K562 (cell line): ENCODE data around the gene CNIH3. TPM values are rescaled to one million over a fixed set of nuclear protein-coding genes. Genes with fewer than 3 reads are reported as not detected.

Experiments
- ATAC-seq: fragments of 200-7000 bp; cut with Tn5 transposase; 3 replicates; pipeline ENCODE4 v1.9.1; 2020; ENCODE audit warnings: moderate library complexity
- BruUV-seq: library from RNA; stranded (reverse); fragments of 400-500 nt; replicated peaks from 2 replicates; lab custom pipeline; 2021; lab: Mats Ljungman, UMichigan
- CTCF ChIA-PET: fragments of 300-600 bp; formaldehyde crosslinking; extraction: SDS; loops from one replicate; lab custom pipeline; 2021; ENCODE audit warnings: low intra/inter-chr PET ratio; lab: Yijun Ruan, JAX
- POLR2A ChIA-PET: fragments of 300-600, 350-650 bp; sonication (Branson Sonifier 250); formaldehyde crosslinking; extraction: SDS; loops from one replicate; lab custom pipeline; 2021; ENCODE audit warnings: antibody characterized with exemption, inconsistent platforms; lab: Yijun Ruan, JAX
- DNase-seq, 4 experiments: peaks; one replicate each; pipeline versions ENCODE4 v3.0.0 to v3.0.0-alpha.2; 2011 to 2018; ENCODE audit warnings: low spot score in 3 of 4, mixed read lengths in 3 of 4; ENCODE audit errors: extremely low read depth in 1 of 4
- FAIRE-seq: peaks from 2 replicates; lab custom pipeline; 2011; peaks lifted over from hg19 to GRCh38; lab: Jason Lieb, UNC
- H2AFZ ChIP-seq: 2 replicates; pipeline ENCODE4 v1.6.0; 2011; ENCODE audit warnings: low read depth, low read length, control low read depth, inconsistent platforms
- H3K27ac ChIP-seq: fragments of 200-600 bp; 3 replicates; pipeline ENCODE4 v1.8.0; 2011; ENCODE audit warnings: low read depth, mild to moderate bottlenecking, control low read depth, inconsistent platforms, low read length, moderate library complexity, mixed read lengths; ENCODE audit errors: extremely low read depth
- H3K27me3 ChIP-seq, 2 experiments: fragments of 300-600 bp in 1 of 2; 2 replicates in 1 of 2; 3 replicates in 1 of 2; pipeline versions ENCODE4 v1.6.0 to v1.8.0; 2011; ENCODE audit warnings: inconsistent platforms in 2 of 2, low read length in 2 of 2, mild to moderate bottlenecking in 1 of 2, mixed read lengths in 1 of 2, moderate library complexity in 1 of 2; ENCODE audit not compliant: control insufficient read depth in 2 of 2, insufficient read depth in 2 of 2
- H3K36me3 ChIP-seq: fragments of 300-600 bp; 3 replicates; pipeline ENCODE4 v1.8.0; 2011; ENCODE audit warnings: mild to moderate bottlenecking, low read length, inconsistent platforms; ENCODE audit not compliant: control insufficient read depth, insufficient read depth
- H3K4me1 ChIP-seq, 2 experiments: fragments of 200-600 bp in 1 of 2; replicated peaks in 1 of 2; 2 replicates in 1 of 2; 3 replicates in 1 of 2; pipeline versions ENCODE4 v1.5.1 to v1.8.0; 2011; ENCODE audit warnings: inconsistent platforms in 2 of 2, low read length in 2 of 2, mild to moderate bottlenecking in 1 of 2, mixed read lengths in 1 of 2, moderate library complexity in 1 of 2; ENCODE audit not compliant: control insufficient read depth in 2 of 2, insufficient read depth in 2 of 2
- H3K4me2 ChIP-seq: 2 replicates; pipeline ENCODE4 v1.6.1; 2011; ENCODE audit warnings: low read length, control low read depth, inconsistent platforms, mixed read lengths; ENCODE audit not compliant: insufficient read depth
- H3K4me3 ChIP-seq: fragments of 200-600 bp; sonication (generic), shearing (Covaris generic); 2 replicates; pipeline ENCODE4 v1.5.1; 2016; ENCODE audit warnings: control low read depth, inconsistent platforms
- H3K79me2 ChIP-seq: fragments of 200-600 bp; 3 replicates; pipeline ENCODE4 v1.8.0; 2011; ENCODE audit warnings: low read length, inconsistent platforms; ENCODE audit not compliant: control insufficient read depth, insufficient read depth
- H3K9ac ChIP-seq, 2 experiments: 2 replicates each; pipeline versions ENCODE4 v1.6.0 to v1.6.1; 2011; ENCODE audit warnings: low read depth in 2 of 2, low read length in 2 of 2, control low read depth in 1 of 2, inconsistent platforms in 1 of 2, mild to moderate bottlenecking in 1 of 2, mixed read lengths in 1 of 2; ENCODE audit not compliant: insufficient read depth in 1 of 2
- H3K9me1 ChIP-seq: one replicate; pipeline ENCODE4 v1.6.0; 2011; ENCODE audit warnings: inconsistent platforms, mild to moderate bottlenecking, low read length, moderate library complexity; ENCODE audit not compliant: control insufficient read depth, insufficient read depth
- H3K9me3 ChIP-seq: replicated peaks from 2 replicates; pipeline ENCODE4 v1.5.1; 2011; ENCODE audit warnings: low read depth, low read length, inconsistent platforms; ENCODE audit not compliant: control insufficient read depth, insufficient read depth
- H4K20me1 ChIP-seq: replicated peaks from 2 replicates; pipeline ENCODE4 v1.6.1; 2011; ENCODE audit warnings: low read length, inconsistent platforms, mixed read lengths; ENCODE audit not compliant: control insufficient read depth, insufficient read depth
- ESRRB ChIP-seq: fragments of 250-450 bp; sonication (Bioruptor Pico); IDR thresholded peaks from 2 replicates; pipeline ENCODE4 v1.5.0; 2020; ENCODE audit warnings: mild to moderate bottlenecking, moderate library complexity, borderline replicate concordance
- EWSR1 ChIP-seq: fragments of 450-650 bp; IDR thresholded peaks from 2 replicates; pipeline ENCODE4 v1.6.1; 2018; ENCODE audit warnings: borderline replicate concordance, mild to moderate bottlenecking, low read depth, moderate library complexity; ENCODE audit not compliant: partially characterized antibody
- GATAD2B ChIP-seq: fragments of 450-650 bp; IDR thresholded peaks from 2 replicates; pipeline ENCODE4 v1.6.1; 2017; ENCODE audit warnings: mild to moderate bottlenecking, borderline replicate concordance
- KAT8 ChIP-seq: fragments of 450-650 bp; IDR thresholded peaks from 2 replicates; pipeline ENCODE4 v1.6.1; 2016; ENCODE audit warnings: low read depth, mild to moderate bottlenecking
- MAFK ChIP-seq: IDR thresholded peaks from 2 replicates; pipeline ENCODE4 v1.6.1; 2011; ENCODE audit warnings: low read length, improper control_type of control experiment
- SLC30A9 ChIP-seq: fragments of 250-450 bp; sonication (Bioruptor Pico); IDR thresholded peaks from 2 replicates; pipeline ENCODE4 v1.8.0; 2022; ENCODE audit warnings: mild to moderate bottlenecking, moderate library complexity
- TRIM28 ChIP-seq: fragments of 450-650 bp; IDR thresholded peaks from 2 replicates; pipeline ENCODE4 v1.6.1; 2017
- YY1 ChIP-seq, 3 experiments: IDR thresholded peaks; 2 replicates each; pipeline ENCODE4 v1.6.1; 2011; ENCODE audit warnings: low read length in 2 of 3, mild to moderate bottlenecking in 2 of 3, moderate library complexity in 2 of 3, borderline replicate concordance in 1 of 3, control low read depth in 1 of 3, low read depth in 1 of 3; ENCODE audit not compliant: insufficient read depth in 3 of 3, insufficient replicate concordance in 2 of 3, control insufficient read depth in 1 of 3, insufficient read length in 1 of 3; ENCODE audit errors: extremely low read depth in 1 of 3
- ZNF507 ChIP-seq: conservative IDR thresholded peaks from 2 replicates; pipeline ENCODE4 v1.6.1; 2017; ENCODE audit warnings: missing genetic modification characterization, missing compliant biosample characterization
- WGBS: fragments of 100-300 bp; shearing (Covaris generic); methylation state at CpG from one replicate; pipeline ENCODE4 v1.1.6; 2016; ENCODE audit warnings: low coverage, mixed read lengths; ENCODE audit not compliant: insufficient coverage; ENCODE audit errors: missing lambda C conversion rate; 5-methylcytosine and 5-hydroxymethylcytosine counted together
- in situ Hi-C: fragments of 300-500 bp; cut with MboI; formaldehyde crosslinking; loops from 4 replicates; pipeline ENCODE4 v1.15.0; 2018; ENCODE audit warnings: inconsistent platforms, mixed read lengths
- intact Hi-C: fragments of 100-400 bp; cut with micrococcal nuclease; formaldehyde crosslinking; loops from 2 replicates; pipeline ENCODE4 v1.14.2; 2022
- polyA plus RNA-seq, 8 experiments: library from polyadenylated mRNA; depleted of rRNA in 4 of 8; stranded (reverse) in 5 of 8; unstranded in 3 of 8; fragments of >200 nt; fragmentation: Nextera tagmentation in 2 of 8; fragmentation: Illumina TruSeq in 1 of 8; extraction: Ambion mirVana in 2 of 8; extraction: Trizol in 1 of 8; gene quantifications; 2 replicates each; pipeline versions ENCODE4 v1.2.1 to v1.2.3, GENCODE V29; 2011 to 2014; ENCODE audit warnings: inconsistent platforms in 1 of 8, missing spikeins in 1 of 8
- total RNA-seq, 7 experiments: library from RNA; depleted of rRNA in 6 of 7; stranded (reverse); fragments of >200 nt in 6 of 7; fragmentation: Illumina TruSeq in 2 of 7; extraction: Trizol in 2 of 7; gene quantifications; 2 replicates each; pipeline versions ENCODE4 v1.2.1 to v1.2.3, GENCODE V29; 2011 to 2021; ENCODE audit warnings: low replicate concordance in 1 of 7
- TF ChIP-seq, protein P1 (sequence below), 2 experiments: IDR thresholded peaks; 2 replicates each; pipeline ENCODE4 v1.6.1; 2011; ENCODE audit warnings: borderline replicate concordance in 1 of 2, control low read depth in 1 of 2, low read depth in 1 of 2, low read length in 1 of 2, mild to moderate bottlenecking in 1 of 2, mixed read lengths in 1 of 2, moderate library complexity in 1 of 2; ENCODE audit not compliant: insufficient read depth in 1 of 2, insufficient read length in 1 of 2, poor library complexity in 1 of 2, severe bottlenecking in 1 of 2; ENCODE audit errors: extremely low read depth in 1 of 2
- TF ChIP-seq, protein P2 (sequence below), 2 experiments: fragments of 150-350 bp in 1 of 2; IDR thresholded peaks; 2 replicates each; pipeline ENCODE4 v1.6.1; 2012 to 2016; ENCODE audit warnings: low read depth in 2 of 2, low read length in 2 of 2, mild to moderate bottlenecking in 1 of 2, moderate library complexity in 1 of 2
- TF ChIP-seq, protein P3 (sequence below): fragments of 250-450 bp; sonication (Bioruptor Pico); IDR thresholded peaks from 2 replicates; pipeline ENCODE4 v1.5.0; 2021; ENCODE audit warnings: mild to moderate bottlenecking, moderate library complexity

CNIH3 gene
- total and polyA plus RNA-seq, 9 of the 15 experiments (the other 6 are each of a cell fraction or from before 2014, with no cell fraction given): 0.14 to 1.8 (median 0.79) TPM

DNA sequence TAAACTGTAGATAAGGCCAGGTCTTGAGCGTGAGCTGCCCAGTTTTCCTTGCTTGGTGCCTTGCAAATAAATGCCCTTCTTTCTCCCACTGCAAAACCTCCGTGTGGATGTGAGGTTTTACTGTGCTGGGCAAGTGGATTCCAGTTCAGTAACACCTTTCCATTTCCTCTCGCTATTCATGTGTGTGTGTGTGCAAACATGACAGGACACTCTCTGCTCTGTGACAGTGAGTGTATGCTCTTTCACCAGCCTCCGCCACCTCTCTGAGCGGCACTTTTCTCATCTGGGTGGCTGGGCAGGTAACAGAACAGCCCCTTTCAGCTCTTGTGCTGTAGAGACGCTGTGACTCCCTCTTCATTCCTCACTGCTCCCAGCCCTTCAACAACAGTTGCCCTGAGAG is 23.9 kb downstream of the CNIH3 start:
- Histone ChIP-seq H3K27me3 (peaks cover 43 to 64% of the 10 kb centered on the region in 2 experiments), H3K9me3 (no peaks in the 10 kb centered on the region), H2AFZ (no peak overlapping the region), H3K27ac (no peak overlapping the region), H3K4me2 (no peak overlapping the region), H3K79me2 (no peaks in the 10 kb centered on the region), H3K9ac (no peak overlapping the region), H3K9me1 (no peaks in the 10 kb centered on the region), H3K4me1 (no peaks in the 10 kb centered on the region), H3K36me3 (no peaks in the 10 kb centered on the region), H4K20me1 (no peaks in the 10 kb centered on the region), H3K4me3 (no peak overlapping the region)
- FAIRE-seq (no peak), DNase-seq (no peak), ATAC-seq (no peak)
- intact Hi-C loops (loop anchor here (5.0 to 10.0 kb wide), 2 partner anchors 212 to 525 kb away; partner anchors contain the start of gene FBXO28), in situ Hi-C loops (loop anchor here (5.0 kb wide), 1 partner anchor 128 kb away; no protein-coding TSS in a partner anchor)
- POLR2A ChIA-PET: interaction anchor here (1.0 to 1.2 kb wide), 2 partner anchors 12 to 22 kb away, joined by 3 to 4 read pairs; no protein-coding TSS in a partner anchor
- CTCF ChIA-PET: interaction anchor here (1.9 kb wide), 1 partner anchor 126 kb away, joined by 16 read pairs; no protein-coding TSS in a partner anchor
- BruUV-seq: no TSS peak
- WGBS: 0% methylated on average over 6 of the region's 6 CpGs
- TF ChIP-seq GATAD2B: no peak
- TF ChIP-seq ZNF507: no peak
- no peak for TF ChIP-seq YY1 (IDR thresholded peaks at IDR 0.05; ENCODE audit: borderline replicate concordance in 1 of 3, control insufficient read depth in 1 of 3, extremely low read depth in 1 of 3, insufficient read depth in 3 of 3, insufficient read length in 1 of 3, insufficient replicate concordance in 2 of 3, low read depth in 1 of 3, low read length in 2 of 3)
- TF ChIP-seq MAFK: no peak
- TF ChIP-seq, protein P1, sequence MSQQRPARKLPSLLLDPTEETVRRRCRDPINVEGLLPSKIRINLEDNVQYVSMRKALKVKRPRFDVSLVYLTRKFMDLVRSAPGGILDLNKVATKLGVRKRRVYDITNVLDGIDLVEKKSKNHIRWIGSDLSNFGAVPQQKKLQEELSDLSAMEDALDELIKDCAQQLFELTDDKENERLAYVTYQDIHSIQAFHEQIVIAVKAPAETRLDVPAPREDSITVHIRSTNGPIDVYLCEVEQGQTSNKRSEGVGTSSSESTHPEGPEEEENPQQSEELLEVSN (IDR thresholded peaks at IDR 0.05; ENCODE audit: borderline replicate concordance in 1 of 2, extremely low read depth in 1 of 2, insufficient read depth in 1 of 2, insufficient read length in 1 of 2, low read depth in 1 of 2, low read length in 1 of 2, poor library complexity in 1 of 2, severe bottlenecking in 1 of 2): no peak
- TF ChIP-seq ESRRB (CRISPR knock-in tag): no peak
- no peak for TF ChIP-seq SLC30A9
- no peak for TF ChIP-seq TRIM28
- TF ChIP-seq, protein P2, sequence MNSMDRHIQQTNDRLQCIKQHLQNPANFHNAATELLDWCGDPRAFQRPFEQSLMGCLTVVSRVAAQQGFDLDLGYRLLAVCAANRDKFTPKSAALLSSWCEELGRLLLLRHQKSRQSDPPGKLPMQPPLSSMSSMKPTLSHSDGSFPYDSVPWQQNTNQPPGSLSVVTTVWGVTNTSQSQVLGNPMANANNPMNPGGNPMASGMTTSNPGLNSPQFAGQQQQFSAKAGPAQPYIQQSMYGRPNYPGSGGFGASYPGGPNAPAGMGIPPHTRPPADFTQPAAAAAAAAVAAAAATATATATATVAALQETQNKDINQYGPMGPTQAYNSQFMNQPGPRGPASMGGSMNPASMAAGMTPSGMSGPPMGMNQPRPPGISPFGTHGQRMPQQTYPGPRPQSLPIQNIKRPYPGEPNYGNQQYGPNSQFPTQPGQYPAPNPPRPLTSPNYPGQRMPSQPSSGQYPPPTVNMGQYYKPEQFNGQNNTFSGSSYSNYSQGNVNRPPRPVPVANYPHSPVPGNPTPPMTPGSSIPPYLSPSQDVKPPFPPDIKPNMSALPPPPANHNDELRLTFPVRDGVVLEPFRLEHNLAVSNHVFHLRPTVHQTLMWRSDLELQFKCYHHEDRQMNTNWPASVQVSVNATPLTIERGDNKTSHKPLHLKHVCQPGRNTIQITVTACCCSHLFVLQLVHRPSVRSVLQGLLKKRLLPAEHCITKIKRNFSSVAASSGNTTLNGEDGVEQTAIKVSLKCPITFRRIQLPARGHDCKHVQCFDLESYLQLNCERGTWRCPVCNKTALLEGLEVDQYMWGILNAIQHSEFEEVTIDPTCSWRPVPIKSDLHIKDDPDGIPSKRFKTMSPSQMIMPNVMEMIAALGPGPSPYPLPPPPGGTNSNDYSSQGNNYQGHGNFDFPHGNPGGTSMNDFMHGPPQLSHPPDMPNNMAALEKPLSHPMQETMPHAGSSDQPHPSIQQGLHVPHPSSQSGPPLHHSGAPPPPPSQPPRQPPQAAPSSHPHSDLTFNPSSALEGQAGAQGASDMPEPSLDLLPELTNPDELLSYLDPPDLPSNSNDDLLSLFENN (IDR thresholded peaks at IDR 0.05; ENCODE audit: low read depth in 2 of 2, low read length in 2 of 2): no peak
- no peak for TF ChIP-seq EWSR1
- TF ChIP-seq, protein P3, sequence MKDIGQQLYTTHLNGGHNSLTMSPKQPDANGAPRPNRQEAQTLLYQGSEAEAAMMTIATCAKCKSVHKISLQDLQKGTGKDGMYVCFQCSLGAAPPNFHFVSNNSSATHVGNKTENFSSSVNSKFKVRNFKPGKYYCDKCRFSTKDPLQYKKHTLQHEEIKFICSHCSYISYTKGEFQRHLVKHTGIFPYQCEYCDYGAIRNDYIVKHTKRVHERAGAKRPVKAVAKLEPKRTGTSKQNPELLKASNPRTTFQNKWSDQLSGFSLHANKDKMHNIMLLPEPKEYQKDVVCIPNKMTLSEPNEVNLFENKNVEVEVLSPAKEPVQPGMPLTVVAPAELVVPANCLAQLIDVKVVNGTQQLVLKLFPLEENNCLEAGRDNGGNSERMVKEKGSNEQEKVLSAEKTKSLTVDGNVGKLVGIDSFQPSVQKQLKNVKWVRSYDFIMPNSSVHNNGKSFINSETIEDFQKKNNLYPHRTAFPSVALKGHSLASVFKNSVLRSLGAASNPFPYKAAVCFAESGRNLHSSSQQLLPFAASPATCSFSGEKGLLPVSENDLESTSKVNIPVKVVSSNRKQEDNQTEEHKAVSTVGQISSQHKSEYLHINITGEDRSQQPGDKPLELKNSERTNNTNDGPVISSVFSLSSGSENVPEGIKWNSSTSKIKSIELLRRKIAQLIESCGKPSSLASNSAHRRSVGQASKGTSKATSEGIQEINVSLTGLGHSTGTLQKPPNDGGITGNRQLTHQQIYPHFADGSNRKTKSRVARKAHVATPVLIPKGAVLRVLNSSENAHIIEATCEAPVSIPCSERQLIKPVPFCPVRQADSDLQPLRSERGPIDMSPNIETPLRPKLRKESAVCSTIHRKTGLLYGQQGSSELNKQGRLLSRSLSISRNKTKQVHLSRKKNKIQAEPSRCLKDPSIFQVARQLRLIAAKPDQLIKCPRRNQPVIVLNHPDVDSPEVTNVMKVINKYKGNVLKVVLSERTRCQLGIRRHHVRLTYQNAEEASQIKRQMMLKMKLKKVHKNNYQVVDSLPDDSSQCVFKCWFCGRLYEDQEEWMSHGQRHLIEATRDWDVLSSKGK (CRISPR knock-in tag): no peak
- TF ChIP-seq KAT8: no peak
